GM21447 (cell line): Measurements from ENCODE around the gene SORCS2.

Experiments used
- ATAC-seq: cut with Tn5 transposase; IDR thresholded peaks from one replicate; pipeline ENCODE4 v1.9.1; 2021; ENCODE audit not compliant: unreplicated experiment

Gene SORCS2

DNA sequence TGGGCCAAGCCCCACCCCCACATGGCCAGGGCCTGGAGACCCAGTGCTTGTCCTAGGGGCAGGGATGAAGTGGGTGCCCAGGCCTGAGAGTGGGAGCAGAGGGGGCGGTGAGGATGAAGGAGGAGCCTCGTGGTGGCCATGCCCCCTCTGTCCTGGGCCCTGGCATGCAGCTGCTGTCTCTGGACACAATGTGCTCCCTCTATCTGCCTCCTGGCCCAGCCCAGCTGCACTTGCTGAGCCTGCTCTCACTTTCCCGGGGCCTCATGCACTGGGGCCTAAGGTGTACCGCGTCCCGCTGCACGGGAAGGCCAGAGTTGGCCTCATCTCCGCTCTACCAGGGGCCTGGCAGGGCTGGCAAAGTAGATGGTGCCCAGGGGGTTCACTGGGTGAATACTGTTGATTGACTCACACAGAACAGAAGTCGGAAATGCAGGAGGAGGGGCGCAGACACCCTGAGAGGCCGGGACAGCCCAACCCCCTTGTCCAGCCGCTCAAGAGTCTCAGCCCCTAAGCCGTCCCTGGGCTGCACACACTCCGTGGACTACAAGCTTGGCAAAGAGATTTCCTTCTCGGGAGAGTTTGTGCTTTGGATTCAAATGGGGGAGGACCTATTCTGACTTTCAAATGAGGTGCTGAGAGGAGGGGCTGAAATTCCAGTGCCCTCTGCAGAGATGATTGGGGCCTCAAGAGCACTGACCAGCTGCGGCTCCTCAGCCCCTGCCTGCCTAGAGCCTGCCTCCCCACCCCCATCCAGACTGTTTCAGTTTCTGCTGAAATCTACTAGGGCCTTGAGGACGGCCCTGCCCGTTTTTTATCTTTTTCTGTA is 130.0 kb downstream of the SORCS2 start:
- ATAC-seq: no peak

DNA sequence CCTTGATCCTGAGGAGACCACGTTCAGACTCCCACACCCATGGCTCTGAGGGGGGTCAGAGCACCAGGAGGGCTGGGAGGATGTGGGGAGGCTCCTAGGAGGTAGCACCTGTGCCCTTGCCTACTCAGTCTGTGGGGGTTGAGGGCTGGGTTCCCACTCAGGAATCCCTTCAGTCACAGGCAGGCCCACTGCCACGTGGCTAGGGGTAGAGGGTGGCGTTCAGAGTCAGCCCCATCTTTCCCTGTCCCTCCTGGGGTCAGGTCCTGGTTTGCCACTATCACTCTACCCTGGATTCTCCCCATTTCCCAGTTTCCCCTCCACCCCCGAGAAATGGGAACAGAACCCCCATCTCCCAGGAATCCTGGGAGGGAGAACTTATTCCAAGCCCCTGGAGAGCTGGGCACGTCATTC is 131.1 kb downstream of the SORCS2 start:
- ATAC-seq: no peak

DNA sequence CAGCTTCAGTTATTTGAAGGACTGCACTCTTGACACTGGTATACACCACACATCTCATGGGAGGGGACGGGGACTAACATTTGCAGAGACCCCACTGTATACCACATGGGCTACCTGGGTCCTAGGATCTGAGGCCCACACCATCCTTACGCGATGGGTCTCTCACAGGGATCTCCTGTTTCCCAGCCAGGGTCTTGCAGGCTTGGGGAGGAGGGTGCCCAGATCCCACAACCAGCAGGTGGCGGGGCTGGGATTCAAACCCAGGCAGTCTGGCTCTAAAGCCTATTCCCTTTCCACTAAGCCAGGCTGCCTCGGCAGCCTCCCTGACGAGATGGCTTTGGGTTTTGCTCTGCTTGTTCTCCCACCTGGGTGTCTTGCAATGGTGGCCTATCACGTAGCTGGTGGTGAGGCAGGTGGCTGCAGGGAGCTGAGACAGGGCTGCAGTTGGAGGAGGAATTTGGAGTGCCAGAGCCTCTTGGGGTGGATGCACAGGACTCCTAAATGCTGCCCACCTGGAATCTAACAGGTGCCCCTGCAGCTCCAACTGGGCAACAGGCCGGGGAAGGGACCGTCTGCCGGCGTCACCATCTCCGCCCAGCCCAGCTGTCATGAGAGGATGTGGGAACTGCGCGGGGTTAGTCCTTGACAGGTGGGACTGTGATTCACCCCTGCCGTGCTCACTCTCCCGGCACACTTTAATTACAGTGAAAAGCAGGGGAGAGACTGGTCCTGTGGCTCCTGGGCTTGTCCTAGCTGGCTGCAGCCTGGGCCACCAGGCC is 131.7 kb downstream of the SORCS2 start:
- ATAC-seq: no peak

DNA sequence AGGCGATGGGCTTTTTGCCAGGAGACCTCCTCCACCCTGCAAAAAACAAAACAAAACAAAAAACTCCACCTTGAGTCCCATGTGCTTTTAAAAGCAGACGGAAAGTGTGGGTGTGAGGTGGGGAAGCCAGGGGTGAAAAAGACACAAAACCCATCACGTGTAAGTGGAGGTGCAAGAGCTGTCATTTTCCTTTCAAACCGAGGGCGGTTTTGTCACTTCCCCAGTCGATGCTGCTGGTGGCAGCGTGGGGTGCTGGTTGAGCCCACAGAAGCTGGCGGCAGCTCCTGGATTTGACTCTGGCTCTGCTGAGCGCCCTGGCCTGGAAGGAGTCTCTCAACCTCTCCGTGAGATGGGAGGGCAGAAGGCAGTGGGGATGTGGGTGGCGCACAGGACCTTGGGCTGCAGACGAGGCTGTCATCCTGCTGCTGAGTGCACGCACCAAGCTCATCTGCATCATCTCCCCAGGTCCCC is 132.3 kb downstream of the SORCS2 start:
- no peak for ATAC-seq

DNA sequence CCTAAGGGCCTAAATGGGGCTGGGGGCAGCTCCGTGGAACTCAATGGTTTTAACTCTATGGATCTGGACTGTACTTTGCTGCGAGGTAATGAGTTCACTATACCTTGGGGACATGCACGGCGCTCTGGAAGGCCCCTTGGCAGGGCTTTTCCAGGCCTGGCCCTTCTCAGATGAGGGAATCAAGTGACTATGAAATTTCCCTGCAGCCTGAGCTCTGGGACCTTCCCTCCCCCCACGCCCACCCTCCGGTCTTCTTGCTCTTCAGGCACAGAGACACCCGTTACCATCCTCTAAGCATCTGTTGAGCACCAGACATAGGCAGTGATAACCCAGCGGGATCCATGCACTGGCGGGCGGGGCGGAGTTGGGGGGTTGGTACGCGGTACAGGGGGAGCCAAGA is 133.2 kb downstream of the SORCS2 start:
- no peak for ATAC-seq

DNA sequence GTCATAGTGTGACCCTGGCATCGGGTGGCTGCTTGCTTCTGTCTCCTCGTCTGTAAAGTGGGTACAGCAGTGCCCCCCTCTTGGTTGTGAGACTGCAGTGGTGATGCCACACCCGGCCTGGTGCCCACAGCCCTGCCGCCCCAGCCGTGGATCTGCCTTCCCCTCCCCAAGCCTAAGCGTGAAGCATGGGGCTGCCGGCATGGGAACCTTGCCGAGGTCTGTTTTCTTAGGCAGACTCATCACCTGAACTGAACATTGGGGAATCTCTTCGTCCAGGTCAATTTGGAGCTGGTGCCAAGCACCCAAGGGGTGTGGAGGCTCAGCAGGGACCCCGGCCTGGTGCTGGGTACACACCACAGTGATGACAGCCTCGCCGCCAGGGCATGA is 134.0 kb downstream of the SORCS2 start:
- ATAC-seq: no peak

DNA sequence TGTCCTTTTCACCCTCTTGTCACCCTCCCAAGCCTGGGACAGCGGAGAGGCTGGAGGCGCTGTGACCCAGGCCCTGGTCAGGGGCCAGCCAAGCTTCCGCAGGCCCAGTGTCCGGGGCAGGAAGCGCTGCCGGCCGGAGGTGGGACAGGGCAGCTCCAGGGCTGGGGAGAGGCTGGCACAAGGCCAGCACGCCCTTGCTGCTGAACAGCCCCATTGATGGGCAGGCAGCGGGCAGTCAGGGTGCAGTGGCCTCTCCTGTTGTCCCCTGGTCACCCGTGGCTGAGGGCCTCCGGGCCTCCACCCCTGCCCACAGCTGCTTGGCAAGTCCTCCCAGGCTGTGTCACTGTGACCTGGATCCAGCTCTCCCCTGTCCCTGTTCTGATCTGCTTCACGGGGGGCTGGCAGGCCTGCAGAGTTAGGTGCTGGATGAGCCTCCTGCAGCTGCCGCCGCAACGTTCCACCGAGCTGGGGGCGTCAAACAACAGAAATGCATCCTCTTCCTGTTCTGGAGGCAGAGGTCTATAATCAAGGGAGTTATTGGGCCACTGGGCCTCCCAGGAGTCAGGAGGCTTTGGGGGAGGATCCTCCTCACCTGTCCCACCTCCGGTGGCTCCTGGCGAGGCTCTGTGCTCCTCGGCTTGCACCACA is 134.5 kb downstream of the SORCS2 start:
- no peak for ATAC-seq

DNA sequence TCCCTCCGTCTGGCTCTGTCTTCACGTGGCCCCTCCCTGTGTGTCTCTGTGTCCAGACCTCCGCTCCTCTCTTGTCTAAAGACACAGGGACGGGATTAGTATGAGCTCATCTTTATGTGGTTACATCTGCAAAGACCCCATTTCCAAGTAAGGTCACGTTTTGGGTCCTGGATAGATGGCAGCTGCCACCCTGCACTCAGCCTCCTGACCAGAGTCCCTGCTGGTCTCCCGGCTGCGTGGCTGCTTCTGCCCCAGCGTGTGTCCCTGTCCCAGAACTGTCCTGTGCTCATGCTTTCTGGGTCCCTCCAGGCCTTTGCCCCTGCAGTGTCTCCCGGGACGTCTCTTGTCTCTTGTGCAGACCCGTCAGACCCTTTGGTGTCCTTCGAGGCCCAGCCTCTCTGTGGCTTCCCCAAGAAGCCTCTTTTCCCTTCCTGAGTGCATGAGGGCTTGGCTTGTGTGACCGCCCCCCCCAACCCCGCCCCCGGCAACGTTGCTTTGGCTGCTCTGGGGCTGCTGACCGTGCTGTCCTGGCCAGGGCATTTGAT is 135.1 kb downstream of the SORCS2 start:
- ATAC-seq: no peak

DNA sequence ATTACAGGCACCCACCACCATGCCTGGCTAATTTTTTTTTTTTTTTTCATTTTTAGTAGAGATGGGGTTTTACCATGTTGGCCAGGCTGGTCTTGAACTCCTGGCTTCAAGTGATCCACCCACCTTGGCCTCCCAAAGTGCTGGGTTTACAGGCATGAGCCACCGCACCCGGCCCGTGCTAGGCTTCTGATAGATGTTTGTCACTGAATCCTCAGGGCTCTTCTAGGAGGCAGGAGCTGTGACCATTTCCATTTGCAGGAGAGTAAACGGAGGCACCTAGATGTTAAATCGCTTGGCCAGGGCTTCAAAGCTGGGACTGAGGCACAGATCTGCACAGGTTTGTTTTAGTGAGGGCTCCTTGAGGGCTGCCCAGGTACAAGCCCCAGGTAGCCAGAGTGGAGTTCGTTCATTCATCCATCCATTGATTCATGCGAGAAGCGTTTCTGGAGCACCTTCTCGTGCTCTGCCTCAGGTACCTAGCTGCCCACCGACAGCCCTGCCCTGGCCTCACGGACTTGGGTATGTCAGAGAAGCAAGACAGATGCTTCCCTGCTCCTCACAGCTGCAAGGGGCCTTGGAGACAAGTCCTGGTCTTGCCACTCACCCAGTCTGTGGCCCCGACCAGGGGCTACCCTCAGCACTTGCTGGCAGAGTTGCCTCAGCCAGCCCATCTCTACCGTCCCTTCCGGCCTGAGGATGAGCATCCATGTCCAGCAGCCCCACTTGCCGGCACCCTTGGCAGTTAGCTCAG is 136.0 kb downstream of the SORCS2 start:
- ATAC-seq: no peak

DNA sequence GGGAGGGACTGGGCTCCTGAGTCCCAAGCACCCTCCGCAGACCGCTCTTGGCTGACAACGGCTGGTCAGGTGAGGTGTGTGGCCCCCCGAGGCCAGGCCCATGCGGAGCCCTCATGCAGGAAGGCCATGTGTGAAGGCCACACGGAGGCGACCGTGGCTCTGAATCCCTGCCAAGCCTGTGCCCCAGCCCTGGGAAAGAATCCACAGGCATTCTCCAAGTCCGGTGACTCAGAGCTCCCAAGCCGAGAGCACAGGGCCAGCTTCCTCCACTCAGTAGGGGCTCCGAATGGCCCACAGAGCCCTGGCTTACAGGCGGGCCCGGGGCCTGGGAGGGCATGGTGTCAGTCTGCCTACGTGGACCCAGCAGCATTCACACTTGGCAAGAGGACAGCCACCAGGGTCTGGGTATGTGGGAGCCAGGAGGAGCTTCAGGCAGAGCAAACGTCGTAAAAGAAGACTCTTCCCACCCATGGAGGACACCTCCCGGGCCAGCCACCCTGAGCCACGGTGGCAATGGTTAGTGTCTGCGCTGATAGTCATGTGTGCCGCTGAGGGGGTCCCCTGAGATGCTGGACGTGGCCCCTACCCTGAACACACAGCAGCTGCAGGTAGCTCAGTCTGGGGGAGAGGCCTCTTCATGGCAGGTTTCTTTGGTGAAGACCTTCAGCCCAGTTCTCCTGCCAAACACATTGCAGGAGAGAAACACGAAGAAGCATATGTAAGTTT is 136.7 kb downstream of the SORCS2 start:
- no peak for ATAC-seq

DNA sequence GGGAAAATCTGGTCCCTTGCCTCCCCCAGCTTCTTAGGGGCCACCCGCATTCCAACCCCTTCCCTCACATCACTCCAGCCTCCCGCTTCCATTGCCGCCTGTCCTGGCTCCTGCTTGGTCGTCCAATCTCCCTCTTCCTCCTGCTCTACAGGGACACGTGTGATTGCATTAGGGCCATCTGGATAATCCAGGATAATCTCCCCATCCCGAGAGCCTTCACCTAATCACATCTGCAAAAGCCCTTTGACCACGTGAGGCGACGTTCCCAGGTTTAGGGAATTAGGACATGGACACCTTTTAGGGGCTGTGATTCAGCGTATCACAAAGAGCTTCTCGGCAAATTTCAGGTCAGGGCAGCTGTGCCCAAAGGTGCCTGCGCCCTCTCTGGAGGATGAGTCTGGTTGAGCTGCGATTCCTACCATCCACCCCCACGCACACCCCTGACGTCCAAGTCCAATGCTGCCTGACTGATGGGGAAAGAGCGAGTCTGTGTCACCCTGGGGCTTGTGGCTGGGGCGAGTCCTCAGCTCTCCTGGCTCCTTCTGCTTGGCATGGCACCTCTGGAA is 137.8 kb downstream of the SORCS2 start:
- no peak for ATAC-seq

DNA sequence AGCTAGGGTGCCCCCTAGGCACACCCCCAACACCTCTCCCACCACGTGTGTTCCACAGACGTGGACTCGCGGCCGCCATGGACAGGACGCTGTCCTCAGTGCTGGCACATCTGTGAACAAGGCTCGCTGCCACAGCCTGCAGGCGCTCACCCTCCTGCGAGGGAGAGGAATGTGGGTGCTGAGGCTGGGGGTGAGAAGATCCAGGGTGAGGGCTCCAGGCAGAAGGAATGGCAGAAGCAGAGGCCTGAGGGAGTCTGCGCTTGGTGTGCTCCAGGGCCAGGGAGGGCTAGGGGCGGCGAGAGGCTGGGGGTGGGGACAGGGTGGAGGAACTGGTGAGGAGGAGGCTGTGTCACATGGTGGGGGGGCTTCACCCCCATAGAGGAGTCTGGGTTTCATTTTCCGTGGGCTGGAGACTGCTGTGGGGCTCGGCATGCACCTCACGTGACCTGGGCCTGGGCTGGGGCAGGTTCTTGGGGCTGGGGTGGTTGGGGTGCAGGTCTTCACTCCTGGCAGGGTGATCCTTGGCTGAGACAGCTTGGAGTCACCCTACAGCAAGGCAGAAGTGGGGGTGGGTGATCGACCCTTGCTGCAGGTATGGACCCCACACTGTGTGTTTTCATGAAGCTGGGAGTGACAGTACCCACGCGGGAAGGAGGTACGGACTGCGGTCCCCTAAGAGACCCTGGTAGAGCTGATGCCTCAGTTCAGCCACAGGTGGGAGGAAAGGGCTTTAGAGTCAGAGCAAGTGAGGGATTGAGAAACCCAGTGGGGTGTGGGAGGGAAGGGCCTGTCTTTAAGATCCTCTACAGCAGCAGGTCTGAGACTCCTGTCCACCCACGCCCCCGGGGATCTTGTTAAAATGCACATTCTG is 138.7 kb downstream of the SORCS2 start:
- no peak for ATAC-seq

DNA sequence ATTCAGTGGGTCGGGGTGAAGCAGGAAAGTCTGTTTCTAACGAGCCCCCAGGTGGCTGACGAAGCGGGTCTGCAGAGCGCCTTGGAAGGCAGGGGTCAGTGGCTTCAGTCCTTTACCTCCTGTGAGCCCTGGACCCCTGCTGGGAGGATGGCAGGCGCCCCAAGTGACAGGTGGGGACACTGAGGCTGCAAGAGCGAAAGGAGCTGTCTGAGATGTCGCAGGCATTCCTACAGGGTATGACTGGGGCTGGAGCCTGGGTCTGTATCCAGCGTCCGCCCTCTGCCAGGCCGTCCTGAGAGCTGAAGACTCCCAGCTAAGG is 139.3 kb downstream of the SORCS2 start:
- no peak for ATAC-seq

DNA sequence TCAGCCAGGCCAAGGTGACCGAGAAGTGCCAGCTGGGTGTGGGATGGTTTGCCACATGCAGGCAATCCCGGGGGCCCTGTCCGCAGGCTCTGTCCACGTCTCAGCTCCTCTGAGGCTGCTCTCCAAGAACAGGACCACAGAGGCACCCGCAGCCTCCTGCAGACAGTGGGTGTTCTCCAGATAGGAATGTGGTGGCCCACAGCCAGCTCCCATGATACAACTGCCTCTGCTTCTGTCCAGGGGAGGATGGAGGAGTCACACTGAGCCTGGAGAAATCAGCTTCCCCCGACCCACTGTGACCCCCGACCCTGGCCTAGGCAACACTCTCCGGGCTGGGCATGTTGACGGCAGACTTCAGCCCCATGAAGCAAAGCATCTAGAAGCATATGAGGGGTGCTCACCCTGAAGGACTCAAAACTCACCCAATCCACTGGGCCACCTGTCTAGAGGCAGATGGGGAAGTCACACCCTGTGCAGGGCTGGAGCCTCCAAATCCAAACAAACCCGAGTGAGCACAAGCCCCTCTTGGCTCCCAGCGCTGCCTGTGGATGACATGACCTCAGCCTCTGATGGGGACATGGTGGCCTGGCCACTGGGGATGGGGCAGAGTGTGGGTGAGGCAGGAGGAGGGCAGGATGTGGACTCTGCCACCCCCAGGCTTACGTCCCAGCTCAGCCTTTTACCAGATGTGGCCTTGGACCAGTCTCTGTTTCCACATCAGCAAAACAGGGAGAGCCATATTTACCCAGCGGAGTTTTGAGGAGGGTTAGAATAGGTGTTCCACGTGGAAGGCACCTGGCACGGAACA is 140.1 kb downstream of the SORCS2 start:
- no peak for ATAC-seq

DNA sequence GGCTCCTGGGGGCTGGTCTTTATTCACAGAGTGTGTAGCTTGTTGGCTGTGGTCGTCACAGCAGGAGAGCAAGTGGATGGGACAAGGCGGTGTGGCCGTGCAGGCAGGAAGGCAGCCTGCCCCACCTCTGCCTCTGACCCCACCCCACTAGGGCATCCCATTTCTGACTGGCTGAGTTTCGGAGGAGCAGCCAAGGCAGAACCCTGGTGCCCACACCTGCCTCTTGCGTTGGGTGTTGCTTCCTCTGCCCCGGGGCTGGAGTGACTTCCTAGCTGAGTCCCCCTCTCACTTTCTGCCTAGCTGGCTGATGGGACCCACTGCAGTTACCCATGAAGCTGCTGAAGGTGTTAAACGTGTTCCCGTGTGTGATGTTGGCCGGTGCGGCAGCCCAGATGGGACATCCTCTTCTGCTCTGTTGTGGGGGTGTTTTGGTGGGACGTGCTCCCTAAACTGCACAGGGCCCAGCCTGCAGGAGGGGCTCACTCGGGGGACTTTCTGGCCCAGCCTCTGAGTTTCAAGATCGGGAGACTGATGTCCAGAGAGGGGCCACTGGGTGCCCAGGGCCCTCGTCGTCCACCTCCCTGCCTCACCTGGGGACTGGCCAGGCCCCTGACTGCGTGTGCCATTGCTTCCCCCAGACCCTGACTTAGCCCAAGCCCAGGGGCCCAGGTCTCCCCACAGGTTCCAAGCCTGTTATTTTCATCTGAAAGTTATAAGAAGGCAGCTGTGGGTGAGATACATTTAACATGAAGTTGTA is 140.9 kb downstream of the SORCS2 start:
- no peak for ATAC-seq

DNA sequence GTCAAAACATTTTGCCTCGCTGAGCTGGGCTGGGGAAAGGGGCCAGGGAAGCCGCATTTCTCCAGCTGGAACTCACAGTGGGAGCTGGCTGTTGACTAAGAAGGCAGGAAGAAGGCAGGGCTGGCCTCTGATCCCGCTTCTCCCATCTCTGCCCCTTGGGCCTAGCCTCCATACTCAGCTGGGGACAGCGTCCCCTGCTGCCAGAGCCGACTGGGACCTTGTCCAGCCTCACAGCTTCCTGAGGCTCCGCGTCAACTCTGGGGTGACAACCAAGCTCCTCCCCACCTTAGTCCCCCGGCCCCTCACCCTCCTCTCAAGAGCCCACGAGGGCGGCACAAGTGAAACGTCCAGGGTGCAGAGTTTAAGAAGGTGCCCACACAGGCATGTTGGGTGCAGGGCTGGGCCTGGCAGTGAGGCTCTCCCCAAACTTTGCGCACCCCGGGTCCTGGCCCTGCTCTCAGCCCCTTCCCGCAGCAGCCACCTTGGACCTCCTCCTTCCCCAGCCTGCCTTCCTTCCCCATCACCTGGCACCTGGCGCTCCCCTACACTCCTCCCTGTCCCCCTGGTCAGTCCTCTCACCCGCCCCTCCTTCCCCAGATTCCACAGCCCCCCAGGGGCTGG is 141.6 kb downstream of the SORCS2 start:
- no peak for ATAC-seq
